Measurements from ENCODE around the gene SLC4A3.
"Not testable (repeated sequence)": the region's sequence is repeated elsewhere in the genome, so short reads cannot be mapped to it uniquely, and the experiment has no call there.

- TF ChIP-seq, protein P1, sequence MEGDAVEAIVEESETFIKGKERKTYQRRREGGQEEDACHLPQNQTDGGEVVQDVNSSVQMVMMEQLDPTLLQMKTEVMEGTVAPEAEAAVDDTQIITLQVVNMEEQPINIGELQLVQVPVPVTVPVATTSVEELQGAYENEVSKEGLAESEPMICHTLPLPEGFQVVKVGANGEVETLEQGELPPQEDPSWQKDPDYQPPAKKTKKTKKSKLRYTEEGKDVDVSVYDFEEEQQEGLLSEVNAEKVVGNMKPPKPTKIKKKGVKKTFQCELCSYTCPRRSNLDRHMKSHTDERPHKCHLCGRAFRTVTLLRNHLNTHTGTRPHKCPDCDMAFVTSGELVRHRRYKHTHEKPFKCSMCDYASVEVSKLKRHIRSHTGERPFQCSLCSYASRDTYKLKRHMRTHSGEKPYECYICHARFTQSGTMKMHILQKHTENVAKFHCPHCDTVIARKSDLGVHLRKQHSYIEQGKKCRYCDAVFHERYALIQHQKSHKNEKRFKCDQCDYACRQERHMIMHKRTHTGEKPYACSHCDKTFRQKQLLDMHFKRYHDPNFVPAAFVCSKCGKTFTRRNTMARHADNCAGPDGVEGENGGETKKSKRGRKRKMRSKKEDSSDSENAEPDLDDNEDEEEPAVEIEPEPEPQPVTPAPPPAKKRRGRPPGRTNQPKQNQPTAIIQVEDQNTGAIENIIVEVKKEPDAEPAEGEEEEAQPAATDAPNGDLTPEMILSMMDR (conservative IDR thresholded peaks at IDR 0.05; ENCODE audit: low read depth, low read length), result not testable (repeated sequence)
- not testable (repeated sequence) for TF ChIP-seq EZH2 (IDR thresholded peaks at IDR 0.05; ENCODE audit: low read length, unreplicated experiment)
Observed at GRCh38 chr2:219683474-219683873, 56.0 kb downstream of the SLC4A3 start.
